ENCODE data around the gene TMEM267. TPM values are rescaled to one million over a fixed set of nuclear protein-coding genes. Genes with fewer than 3 reads are reported as not detected.

The TMEM267 gene
- total and polyA plus RNA-seq, 2 of the 8 experiments (the other 6 are each of a cell fraction or from before 2014, with no cell fraction given) = 4.8 to 6.2 TPM

DNA sequence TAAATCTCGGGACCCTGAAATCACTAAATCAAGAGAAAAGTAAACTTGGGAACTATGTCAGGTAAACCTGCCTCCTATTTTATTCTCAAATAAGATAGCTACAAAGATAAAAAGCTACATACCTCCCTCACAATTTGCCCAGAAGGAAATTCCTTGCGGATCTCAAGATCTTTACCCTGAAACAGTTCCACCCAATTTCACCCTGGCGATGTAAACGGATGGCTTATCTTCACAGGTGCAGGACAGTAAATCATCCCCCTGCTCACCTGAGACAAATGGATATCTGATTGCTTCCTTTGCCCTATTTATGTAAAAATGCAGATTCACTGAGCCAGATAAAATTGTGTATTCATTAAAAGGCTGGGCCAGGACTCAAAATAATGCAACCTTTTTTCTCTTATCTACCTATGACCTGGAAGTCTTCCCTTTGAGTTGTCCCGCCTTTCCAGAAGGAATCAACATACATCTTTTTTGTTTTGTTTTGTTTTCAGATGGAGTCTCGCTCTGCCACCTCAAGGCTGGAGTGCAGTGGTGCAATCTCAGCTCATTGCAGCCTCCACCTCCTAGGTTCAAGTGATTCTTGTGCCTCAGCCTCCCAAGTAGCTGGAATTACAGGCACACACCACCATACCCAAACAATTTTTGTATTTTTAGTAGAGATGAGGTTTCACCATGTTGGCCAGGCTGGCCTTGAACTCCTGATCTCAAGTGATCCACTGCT lies 13.8 kb downstream of the TMEM267 start:
- no peak overlapping the region for H2BK120ac ChIP-seq (replicated peaks; ENCODE audit: low read depth, low read length)
- H4K91ac ChIP-seq (replicated peaks; ENCODE audit: insufficient read length, low read length) = no peak overlapping the region
- H3K27ac ChIP-seq (ENCODE audit: low read depth, low read length) = no peak overlapping the region
- H4K20me1 ChIP-seq (replicated peaks in 1 of 2; ENCODE audit: control insufficient read depth in 1 of 2, insufficient read depth in 2 of 2, low read length in 2 of 2) = no peaks in the 10 kb centered on the region
- H2BK20ac ChIP-seq (ENCODE audit: low read length) = no peak overlapping the region
- no peak overlapping the region for H3K4ac ChIP-seq (replicated peaks; ENCODE audit: insufficient read length, low read depth, low read length)
- H3K9ac ChIP-seq (replicated peaks in 1 of 4; ENCODE audit: extremely low read depth in 1 of 4, low read depth in 3 of 4, low read length in 3 of 4) = no peak overlapping the region
- H3K36me3 ChIP-seq (ENCODE audit: control insufficient read depth in 2 of 4, insufficient read depth in 4 of 4, low read length in 3 of 4) = no peaks in the 10 kb centered on the region; a peak in 1 of 8 replicates
- H3K79me1 ChIP-seq (ENCODE audit: low read depth, low read length) = no peaks in the 10 kb centered on the region
- H4K8ac ChIP-seq (ENCODE audit: extremely low read depth, insufficient read depth, low read length) = no peak overlapping the region
- ChIA-PET CTCF (ENCODE audit: partially characterized antibody) (interaction anchor here (0.7 to 1.1 kb wide), 4 partner anchors 15 to 71 kb away, joined by 3 to 4 read pairs (median 3); partner anchors contain the start of gene CCL28), POLR2A (ENCODE audit: partially characterized antibody) (no interaction called here)
- no peak overlapping the region for H2AFZ ChIP-seq (ENCODE audit: low read length)
- H3K56ac ChIP-seq (replicated peaks; ENCODE audit: insufficient read length, low read depth, low read length) = no peak overlapping the region
- H3K18ac ChIP-seq (ENCODE audit: extremely low read depth, low read length) = no peak overlapping the region
- no peak for TF ChIP-seq BACH1 (IDR thresholded peaks at IDR 0.05; ENCODE audit: low read length)
- TF ChIP-seq RAD21 (IDR thresholded peaks at IDR 0.05 in 1 of 2, conservative IDR thresholded peaks at IDR 0.05 in 1 of 2; ENCODE audit: low read depth in 2 of 2, low read length in 2 of 2) = peak in 1 of 2 experiments; percentile 13; a peak in 2 of 4 replicates
- no peak for FAIRE-seq
- H3K23ac ChIP-seq (ENCODE audit: insufficient read length) = no peak overlapping the region
- H3K27me3 ChIP-seq (replicated peaks in 1 of 4; ENCODE audit: control insufficient read depth in 3 of 4, extremely low read depth in 1 of 4, insufficient read depth in 3 of 4, low read length in 3 of 4) = no peaks in the 10 kb centered on the region
- no peaks in the 10 kb centered on the region for H3K4me1 ChIP-seq (replicated peaks in 1 of 4; ENCODE audit: control insufficient read depth in 3 of 4, insufficient read depth in 4 of 4, low read length in 3 of 4)
- no peak overlapping the region for H2AK5ac ChIP-seq (ENCODE audit: low read depth, low read length)
- no peak overlapping the region for H2BK5ac ChIP-seq (ENCODE audit: low read depth, low read length)
- DNase-seq (ENCODE audit: low read depth in 1 of 2, low spot score in 2 of 2) = no peak
- H3K79me2 ChIP-seq (ENCODE audit: control insufficient read depth in 1 of 2, insufficient read depth in 2 of 2, low read length in 2 of 2) = no peaks in the 10 kb centered on the region
- H2BK15ac ChIP-seq (ENCODE audit: low read length) = no peak overlapping the region
- 91% methylated on average over 6 of the region's 6 CpGs; no CpG with 5 or more reads in 1 of the 2 experiments for WGBS, 2 experiments (ENCODE audit: extremely low coverage in 1 of 2, insufficient coverage in 1 of 2, insufficient read length in 1 of 2, insufficient replicate concordance in 2 of 2, low coverage in 1 of 2, low lambda C conversion rate in 2 of 2, missing lambda C conversion rate in 1 of 2)
- H3K9me3 ChIP-seq (ENCODE audit: insufficient read depth in 2 of 2, low read depth in 1 of 2, low read length in 1 of 2) = peaks cover 0 to 5% of the 10 kb centered on the region in 2 experiments; a peak in 1 of 4 replicates
- no peak overlapping the region for H3K4me3 ChIP-seq (ENCODE audit: extremely low read depth in 1 of 4, insufficient read depth in 2 of 4, low read depth in 3 of 4, low read length in 4 of 4)
- H4K5ac ChIP-seq (ENCODE audit: insufficient read length, low read depth, low read length) = no peak overlapping the region
- H2BK12ac ChIP-seq (ENCODE audit: low read depth, low read length) = no peak overlapping the region
- no peak overlapping the region for H3K14ac ChIP-seq (ENCODE audit: insufficient read length)
- no peak overlapping the region for H3K4me2 ChIP-seq (ENCODE audit: insufficient read depth in 1 of 2, low read depth in 2 of 2, low read length in 2 of 2)
- no peaks in the 10 kb centered on the region for H3K23me2 ChIP-seq (ENCODE audit: low read depth, low read length)

Data from H1 (cell line).